ENCODE results near the gene AHR. TPM values are rescaled to one million over a fixed set of nuclear protein-coding genes. Genes with fewer than 3 reads are reported as not detected.

Gene AHR
- total RNA-seq, 1 donor from 2014 or later: 68.3 TPM

DNA sequence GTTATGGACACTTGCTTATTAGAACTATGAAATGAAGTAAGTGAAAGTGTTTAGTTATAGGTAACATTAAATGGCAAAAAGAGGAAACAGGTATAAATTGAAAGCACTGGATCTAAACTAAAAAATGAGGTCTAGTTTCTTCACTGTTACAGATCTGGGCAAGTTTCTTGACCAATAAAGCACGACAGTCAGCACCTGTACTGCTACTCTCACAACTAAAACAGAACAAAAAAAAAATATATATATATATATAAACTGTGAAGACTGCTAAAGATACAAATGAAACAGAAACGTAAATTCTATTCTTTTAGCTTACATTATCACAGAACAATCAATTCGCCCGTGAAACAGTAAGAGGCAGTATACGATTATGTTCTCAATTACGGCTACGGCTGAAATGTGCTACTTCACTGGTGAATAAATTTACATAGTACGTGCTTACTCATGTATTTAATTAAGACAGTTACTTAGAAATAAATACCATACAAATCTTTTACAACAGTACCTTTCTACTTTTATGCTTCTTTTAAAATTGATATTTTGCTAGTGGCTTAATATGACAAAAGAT, 4.2 kb downstream of the AHR start:
- no peak for DNase-seq (ENCODE audit: low read depth, low spot score)

DNA sequence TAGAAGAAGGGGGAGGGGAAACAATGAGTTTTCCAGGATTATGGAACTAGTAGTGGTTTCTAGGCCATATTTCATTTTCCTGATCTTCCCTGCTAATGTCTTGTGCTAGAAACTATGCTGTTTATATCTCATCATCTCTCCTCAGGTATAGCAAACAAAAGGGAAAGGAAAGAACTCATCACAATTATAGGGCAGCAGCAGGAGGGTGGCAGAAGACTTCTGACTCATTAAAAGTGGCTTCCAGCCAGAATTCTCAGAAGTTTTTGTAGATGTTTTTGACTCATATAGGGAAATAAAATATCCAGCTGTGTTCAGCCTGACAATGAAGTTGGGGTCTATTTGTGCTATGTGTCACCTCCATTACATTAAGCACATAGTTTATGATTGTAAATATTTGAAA, 6.5 kb downstream of the AHR start:
- peak; percentile 84 for DNase-seq (ENCODE audit: low read depth, low spot score)

DNA sequence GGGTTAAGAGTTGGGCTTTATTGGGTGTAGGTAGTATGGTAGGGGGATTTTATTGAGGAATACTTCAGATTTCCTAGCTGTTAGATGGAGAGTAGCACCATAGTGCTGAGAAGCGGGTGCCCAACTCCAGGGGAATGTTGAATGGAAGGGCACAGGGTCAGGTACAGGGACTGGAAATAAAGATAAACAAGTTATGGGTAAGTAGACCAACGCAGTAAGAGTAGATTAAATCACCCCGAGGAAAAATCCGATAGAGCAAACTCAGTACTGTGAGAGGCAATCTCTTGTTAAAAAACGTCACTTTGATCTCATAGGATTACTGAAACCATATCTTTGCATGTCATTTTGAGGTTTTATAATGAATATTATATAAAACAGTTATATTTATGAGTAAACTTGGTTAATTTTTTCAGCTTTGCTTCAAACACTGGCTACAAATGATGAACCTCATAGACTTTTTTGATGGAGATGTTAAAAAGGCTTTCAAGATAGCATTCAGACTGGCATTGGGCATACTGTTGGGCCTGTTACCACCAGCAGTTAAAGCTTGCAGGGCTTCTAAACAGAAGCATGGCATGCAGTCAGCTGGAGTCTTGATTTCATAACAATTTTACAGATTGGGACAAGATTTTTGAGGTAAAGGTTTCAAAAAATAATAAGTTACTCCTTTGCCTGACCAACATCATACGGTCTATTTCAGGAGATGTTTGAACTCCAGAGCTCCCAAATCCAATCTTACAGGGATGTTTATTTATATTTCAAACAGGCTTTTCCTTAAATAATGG, 7.1 kb downstream of the AHR start:
- no peak for DNase-seq (ENCODE audit: low read depth, low spot score)

DNA sequence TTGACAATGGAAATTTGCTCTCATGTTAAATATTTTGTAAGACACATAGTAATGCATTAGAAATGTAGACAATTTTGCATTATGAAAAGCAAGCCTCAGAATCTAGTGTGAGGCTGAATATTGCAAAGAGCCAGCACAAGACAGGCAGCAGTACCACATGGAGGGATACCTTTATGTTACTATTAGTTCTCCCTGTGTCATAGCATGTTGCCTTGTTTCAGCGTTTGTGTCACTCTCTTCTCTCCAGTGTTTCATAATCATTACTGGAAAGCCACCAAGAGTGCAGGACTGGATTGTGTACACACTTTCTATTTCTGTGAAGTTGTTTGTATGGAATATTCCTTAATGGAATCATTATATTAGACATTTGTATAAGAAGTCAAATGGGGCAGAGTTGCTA, 8.5 kb downstream of the AHR start:
- no peak for DNase-seq (ENCODE audit: low read depth, low spot score)

DNA sequence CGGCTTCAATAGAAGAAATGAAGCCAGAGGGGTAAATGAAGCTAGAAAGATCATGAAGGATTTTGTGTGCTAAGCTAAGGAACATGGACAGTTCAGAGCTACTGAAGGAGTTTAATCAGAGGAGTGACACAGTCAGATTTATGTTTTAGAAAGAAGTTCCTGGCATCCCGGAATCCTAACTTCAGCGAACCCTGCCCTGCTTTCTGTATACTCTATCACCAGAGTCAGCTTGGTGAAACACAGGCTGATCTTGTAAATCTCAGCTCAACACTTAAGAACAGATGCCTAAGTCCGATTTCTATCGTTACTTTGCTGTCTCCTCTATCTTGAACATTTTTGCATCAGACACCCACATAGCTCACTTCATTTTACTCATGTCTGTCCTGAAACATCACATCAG, 9.1 kb downstream of the AHR start:
- DNase-seq (ENCODE audit: low read depth, low spot score): no peak

DNA sequence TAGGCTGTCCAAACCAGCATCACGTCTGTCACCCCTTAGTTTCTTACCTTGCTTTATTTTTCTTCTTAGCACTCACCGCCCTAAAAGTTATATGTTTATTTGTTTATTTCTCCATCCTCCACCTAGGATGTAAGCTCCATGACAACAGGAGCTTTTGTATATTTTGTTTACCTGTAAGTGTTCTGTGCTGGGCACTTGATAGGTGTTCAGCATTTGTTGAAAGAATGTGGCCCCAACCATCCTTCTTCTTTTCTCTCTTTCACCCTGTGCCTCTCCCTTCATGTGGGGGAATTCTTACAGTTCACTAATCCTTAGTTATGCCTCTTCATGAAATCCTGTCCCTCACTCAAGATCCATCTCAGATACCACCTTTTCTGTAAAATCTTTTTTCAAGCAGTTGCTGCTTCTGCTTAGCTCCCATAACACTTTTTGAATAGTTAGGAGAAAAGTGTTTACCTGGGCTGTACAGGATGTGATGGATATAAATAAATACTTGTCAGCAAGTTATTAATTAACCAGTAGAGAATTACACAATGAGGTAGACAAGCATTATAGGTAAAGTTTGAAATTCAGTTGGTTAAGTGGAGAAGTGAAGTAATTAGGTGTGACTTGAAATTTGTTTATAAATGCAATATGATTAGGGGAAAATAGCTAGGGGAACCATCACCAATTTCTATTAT, 9.7 kb downstream of the AHR start:
- DNase-seq (ENCODE audit: low read depth, low spot score): no peak

DNA sequence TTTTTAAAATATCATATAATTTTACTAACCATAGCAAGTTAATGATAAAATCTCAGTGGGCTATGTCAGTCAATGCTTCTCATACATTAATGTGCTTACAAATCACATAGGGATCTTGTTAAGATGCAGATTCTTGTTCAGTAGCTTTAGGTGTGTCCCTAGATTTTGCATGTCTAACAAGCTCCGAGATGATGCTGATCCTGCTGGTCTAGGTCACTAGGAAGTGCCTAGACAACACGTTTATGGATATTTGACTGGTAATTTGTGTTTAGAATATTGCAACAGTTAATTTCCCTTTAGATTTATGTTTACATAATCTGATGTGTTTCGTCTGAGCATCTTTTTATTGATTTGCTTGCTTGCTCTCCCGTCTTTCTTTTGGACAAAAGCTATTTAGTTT, 12.7 kb downstream of the AHR start:
- DNase-seq (ENCODE audit: low read depth, low spot score): no peak

DNA sequence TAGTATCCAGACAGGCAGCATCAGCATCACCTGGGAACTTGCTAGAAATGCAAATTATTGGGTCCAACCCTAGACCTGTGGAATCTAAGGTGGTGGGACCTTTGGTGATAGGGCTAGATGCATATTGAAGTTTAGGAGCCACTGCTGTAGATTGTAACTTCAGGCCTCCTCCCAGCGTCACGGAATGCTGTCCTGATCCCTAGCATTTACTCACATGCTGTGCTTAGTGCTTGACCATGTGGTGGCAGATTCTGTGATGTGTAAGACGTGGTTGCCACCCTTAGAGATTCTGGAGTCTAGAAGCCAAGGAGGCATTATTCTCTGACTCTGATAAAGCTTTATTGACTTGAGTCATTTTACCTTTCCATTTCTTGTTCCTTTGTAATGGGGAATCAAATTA, 13.5 kb downstream of the AHR start:
- DNase-seq (ENCODE audit: low read depth, low spot score): no peak

DNA sequence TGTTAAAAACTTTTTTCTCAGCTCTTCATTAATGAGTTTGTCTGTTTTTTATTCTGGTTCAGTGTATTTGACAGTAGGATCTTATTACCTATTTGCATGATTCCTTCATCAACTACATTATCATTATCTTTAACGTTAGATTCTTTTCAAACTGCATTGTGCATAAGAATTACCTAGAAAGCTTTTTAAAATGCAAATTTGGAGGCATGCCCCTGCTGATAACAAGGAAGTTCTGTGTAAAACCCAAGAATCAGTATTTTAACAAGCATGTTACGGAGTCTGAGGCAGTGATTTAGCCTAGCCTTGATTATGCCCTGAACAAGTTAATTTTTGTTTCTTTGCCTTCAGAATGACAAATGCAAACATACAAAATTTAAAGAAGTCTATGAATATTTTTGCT, 14.2 kb downstream of the AHR start:
- no peak for DNase-seq (ENCODE audit: low read depth, low spot score)

DNA sequence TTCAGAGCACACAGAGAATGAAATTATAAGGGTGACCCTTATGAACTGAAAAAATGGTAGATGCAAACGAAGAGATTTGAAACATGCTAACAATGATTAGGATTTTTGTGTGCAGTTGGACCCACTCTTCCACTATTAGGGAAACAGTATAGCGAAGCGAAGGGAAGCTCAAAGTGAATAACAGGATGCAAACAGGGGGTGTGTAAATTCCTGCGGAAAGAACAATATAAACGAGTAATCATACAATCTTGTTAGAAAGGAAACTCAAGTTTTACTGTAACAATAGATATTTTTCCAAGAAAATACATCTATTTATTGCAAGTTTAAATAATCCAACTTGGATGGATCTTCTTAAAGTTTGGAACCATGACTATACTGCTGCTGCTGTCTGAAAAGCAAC, 14.7 kb downstream of the AHR start:
- DNase-seq (ENCODE audit: low read depth, low spot score): peak; percentile 55

DNA sequence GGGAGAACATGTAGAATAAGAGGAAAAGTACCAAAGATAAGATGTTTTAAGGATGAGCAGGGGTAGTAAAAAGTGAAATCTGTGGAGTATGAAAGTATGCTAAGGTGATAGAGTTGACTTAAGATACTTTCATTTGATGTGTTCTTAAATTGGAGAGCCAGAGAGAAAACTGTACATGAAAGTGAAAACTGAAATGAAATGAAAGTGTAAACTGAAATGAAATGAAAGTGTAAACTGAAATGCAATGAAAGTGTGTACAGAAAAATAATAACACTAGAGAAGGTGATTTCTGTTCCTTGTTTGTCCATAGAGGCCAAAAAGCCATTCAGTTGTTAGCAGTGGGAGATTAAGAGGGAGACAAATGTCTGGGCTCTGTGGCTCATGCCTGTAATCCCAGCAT, 17.5 kb downstream of the AHR start:
- DNase-seq (ENCODE audit: low read depth, low spot score): no peak

DNA sequence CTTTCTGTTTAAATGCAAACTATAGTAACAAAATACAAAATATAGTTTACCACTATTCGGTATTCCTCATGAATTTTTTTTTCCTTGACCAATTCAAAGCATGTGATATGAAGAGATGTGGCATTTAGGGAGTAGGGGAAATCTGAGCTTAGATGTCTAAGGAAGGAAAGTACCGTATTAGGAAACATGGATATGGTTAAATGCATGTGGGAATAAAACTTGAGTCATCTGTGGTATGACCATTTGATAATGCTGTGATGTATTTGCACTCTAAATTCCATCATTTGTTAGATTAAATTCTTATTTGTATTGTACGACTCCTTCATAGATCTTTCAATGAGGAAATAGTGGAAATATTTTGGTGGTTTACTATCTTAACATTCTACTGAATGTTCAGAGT, 19.7 kb downstream of the AHR start:
- no peak for DNase-seq (ENCODE audit: low read depth, low spot score)

DNA sequence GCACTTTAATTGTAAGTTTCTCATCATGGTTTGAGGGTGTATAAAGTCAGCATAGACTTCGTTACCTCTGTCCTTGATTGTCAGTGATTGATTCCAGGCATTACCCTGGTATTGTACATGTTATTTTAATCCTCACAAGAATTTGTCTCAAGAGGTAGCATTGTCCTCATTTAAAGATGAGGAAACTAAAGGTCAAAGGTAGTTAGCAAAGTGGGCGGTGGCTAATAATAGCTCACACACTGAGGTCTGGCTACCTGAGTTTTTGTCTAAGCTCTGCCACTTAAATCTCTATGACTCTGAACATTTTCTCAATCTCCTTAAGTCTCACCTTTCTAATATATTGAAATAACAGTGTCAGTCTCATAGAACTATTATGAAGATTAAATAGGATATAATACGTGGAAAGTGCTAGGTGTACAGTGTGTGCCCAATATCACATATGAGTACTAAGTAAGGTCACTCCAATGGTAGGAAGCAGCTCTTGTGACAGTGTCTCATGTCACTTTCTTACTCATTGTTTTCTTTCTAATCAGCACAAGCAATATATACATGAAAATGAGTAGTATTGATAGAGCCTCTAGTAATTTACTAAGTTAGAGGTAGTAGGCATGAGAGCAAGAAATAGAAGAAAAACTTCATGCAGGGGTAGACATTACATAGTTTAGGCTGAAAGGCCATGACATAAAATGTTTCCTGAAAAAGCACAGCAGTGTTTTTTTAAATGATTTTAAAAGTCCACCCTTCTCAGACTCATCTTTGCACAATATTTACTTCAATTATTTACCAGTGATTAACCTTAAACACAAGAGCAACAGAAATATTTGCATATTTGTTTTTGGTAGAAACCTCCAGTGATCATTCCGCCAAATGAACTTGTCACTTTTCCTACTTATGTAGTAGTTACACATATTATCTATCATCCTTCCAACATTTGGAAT, 21.0 kb downstream of the AHR start:
- DNase-seq (ENCODE audit: low read depth, low spot score): no peak

DNA sequence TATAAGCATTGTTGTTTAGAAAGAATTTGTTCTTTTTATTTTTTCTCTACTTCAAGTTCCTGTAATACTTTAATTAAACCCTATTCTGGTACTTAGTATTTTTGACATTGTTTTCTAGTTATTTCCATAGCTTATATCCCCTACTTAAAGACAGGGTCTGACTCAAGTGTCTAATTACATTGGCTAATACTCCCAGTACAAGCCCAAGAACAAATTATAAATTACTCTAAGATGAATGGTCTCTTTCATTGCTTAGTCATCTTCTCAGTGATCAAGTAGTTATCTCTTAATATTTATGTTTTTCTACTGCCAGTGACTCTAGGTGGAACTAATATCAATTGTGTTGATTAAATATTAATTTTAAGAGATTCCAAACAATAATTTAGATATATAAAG, 21.6 kb downstream of the AHR start:
- no peak for DNase-seq (ENCODE audit: low read depth, low spot score)

DNA sequence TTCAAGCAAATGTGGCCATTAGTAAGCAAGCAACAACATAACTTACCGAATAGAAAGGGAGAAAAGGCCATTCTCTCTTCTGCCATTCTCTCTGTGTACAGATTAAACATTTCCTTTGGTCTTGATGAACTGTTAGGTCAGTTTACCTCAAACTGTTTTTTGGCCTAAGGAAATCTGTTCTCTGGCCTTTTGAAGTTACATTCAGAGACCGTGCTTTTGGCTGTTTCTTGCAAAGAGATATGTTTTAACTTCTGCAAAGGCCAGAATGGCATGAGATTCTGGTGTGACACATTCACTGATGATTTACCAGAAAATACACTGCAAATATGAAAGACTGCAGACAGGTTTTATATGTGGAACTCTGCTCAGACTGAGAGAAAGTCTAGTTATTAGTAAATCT, 22.2 kb downstream of the AHR start:
- no peak for DNase-seq (ENCODE audit: low read depth, low spot score)

DNA sequence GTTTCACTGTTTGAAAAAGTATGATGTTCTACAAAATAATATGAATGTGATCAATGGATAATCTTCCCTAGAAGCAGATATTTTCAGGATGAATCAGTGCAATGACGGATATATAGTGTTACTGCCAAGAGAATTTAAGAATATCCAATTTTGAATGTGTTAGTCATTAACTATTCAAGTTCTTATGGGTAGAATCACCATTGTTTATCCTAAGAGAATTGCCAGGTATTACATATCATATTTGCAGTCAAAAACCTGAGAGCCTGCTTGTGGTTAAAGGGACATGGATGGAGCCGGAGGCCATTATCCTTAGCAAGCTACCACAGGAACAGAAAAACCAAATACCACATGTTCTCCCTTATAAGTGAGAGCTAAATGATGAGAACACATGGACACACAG, 26.9 kb downstream of the AHR start:
- no peak for DNase-seq (ENCODE audit: low read depth, low spot score)

DNA sequence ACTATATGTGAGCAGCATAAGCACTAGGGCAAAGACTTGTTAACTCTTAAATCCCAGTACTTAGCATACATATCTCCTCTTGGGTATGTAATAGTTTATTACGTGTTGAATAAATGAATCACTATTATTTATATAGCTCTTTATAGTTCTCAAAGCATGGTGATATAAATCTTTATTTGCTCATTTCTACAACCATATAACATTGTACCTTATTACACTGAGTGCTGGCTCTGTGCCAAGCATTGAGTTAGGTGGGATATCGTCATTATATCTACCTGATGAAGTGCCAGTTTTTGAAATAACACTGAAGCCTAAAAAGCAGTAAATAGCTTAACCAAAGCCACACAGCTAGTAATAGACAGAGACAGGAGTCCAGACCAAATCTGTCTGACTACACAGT, 27.9 kb downstream of the AHR start:
- no peak for DNase-seq (ENCODE audit: low read depth, low spot score)

DNA sequence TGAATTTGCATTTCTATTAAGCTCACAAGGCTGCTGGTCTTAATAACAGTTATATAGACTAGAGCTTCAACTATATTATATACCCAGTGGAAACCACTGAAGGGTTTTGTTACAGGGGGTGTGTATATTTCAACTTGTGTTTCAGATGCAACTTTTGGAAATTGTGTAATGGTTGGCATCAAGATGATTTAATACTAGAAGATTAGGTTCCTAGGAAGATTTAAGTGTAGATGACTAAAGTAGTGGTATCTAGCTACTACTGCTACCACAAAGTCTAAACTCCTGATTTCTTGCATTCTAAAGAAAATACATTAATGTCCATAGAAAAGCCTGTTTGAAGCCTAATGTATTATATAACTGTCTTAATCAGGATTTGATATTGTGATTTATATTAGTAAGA, 30.2 kb downstream of the AHR start:
- DNase-seq (ENCODE audit: low read depth, low spot score): no peak

DNA sequence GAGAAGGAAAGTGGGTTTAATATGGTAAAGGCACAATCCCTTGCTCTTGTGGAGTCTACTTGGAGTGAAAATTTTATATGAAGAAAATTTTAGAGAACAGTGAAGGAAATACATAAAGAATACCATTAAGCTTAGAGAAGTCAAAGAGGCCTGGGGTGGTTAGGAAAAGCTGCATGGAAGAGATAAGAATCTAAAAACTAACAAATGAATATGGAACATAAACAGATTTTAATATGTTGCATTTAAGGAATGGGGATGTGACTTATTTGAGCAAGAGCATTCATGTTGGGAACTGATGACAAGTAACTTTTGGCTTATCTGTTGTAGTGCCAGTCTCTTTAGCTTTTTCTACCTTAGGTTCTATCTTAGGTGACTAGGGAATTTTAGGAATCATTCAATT, 31.0 kb downstream of the AHR start:
- no peak for DNase-seq (ENCODE audit: low read depth, low spot score)

DNA sequence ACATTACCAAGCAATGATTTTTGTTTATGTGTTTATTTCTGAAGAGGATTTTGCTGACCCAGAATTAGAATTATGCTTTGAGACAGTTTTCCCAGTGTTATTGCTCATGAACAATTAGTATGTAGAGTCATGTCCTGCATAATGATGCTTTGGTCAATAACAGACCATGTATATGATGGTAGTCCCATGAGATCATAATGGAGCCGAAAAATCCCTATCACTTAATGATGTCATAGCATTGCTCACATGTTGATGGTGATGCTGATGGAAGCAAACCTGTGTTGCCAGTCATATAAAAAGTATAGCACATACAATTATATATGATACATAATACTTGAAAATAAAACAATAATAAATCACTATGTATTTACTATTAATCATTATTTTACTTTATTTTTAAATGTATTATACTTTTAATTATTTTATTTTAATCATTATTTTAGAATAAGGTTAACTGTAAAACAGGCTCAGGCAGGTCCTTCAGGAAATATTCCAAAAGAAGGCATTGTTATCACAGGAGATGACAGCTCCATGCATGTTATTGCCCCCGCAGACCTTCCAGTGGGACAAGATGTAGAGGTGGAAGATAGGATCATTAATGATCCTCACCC, 33.5 kb downstream of the AHR start:
- DNase-seq (ENCODE audit: low read depth, low spot score): no peak

DNA sequence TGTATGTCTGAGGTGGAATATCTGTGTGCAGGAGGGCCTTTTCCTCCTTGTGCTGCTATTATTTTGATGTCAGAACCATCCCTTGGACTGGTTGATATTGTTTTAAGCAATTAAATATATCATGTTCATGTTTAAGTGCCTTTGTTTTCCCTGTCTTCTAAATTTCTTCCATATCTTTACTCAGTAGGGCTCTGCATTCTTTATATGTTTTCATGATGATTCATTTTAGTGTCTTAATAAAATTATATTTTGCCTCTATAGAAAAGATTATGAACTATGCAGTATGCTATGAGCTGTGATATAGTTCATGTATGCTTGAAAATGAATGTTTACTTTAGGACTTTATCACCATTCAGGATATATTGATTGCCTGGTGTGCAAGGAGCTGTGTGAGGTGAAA, 34.8 kb downstream of the AHR start:
- no peak for DNase-seq (ENCODE audit: low read depth, low spot score)
